Measurements from ENCODE around the gene PMPCA.

The PMPCA gene

GRCh38 chr9:136448655-136449054 lies 38.2 kb downstream of the PMPCA start:
- no peak overlapping the region for H3K4me3 ChIP-seq (ENCODE audit: low read depth, low read length)
- TF ChIP-seq, protein P1, sequence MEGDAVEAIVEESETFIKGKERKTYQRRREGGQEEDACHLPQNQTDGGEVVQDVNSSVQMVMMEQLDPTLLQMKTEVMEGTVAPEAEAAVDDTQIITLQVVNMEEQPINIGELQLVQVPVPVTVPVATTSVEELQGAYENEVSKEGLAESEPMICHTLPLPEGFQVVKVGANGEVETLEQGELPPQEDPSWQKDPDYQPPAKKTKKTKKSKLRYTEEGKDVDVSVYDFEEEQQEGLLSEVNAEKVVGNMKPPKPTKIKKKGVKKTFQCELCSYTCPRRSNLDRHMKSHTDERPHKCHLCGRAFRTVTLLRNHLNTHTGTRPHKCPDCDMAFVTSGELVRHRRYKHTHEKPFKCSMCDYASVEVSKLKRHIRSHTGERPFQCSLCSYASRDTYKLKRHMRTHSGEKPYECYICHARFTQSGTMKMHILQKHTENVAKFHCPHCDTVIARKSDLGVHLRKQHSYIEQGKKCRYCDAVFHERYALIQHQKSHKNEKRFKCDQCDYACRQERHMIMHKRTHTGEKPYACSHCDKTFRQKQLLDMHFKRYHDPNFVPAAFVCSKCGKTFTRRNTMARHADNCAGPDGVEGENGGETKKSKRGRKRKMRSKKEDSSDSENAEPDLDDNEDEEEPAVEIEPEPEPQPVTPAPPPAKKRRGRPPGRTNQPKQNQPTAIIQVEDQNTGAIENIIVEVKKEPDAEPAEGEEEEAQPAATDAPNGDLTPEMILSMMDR (IDR thresholded peaks at IDR 0.05; ENCODE audit: insufficient read depth, low read depth, low read length, missing control alignments): no peak
- no peak for DNase-seq (ENCODE audit: low read depth)

DNA sequence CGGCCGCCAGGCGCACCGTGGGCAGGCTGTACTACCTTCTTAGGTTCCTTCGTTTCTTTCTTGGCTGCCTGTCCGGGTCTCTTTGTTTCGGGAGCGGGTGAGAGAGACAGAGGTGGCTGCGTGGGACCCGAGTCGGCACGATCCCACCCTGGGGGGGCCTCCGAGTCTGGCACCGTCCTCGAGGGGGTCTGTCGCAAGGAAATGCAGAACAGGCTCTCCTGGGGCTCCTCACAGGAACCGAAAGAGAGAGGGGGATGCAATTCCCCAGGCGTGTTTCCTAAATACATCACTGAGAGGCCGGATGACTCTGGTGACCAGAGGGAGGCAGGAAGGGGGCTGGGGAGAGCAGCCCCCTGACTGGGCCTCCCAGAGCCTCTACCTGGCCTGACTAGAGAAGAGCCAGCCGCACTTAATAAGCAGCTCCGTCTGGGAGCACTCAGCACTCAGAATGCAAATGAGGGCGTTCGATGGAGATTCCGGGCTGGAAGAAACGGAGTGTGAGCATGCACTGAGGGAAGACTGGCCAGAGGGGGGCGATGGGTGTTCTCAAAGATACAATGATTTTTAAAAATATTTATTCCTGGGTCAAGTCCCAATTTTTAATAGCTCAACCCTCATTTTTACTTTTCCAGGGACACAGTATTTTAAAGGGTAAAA lies 40.9 kb downstream of the PMPCA start:
- TF ChIP-seq, protein P1 (IDR thresholded peaks at IDR 0.05; ENCODE audit: insufficient read depth, low read depth, low read length, missing control alignments): no peak
- no peak for DNase-seq (ENCODE audit: low read depth)

GRCh38 chr9:136453326-136453725 lies 42.9 kb downstream of the PMPCA start:
- TF ChIP-seq, protein P1 (IDR thresholded peaks at IDR 0.05; ENCODE audit: insufficient read depth, low read depth, low read length, missing control alignments): no peak
- H3K4me3 ChIP-seq (ENCODE audit: low read depth, low read length): no peak overlapping the region
- DNase-seq (ENCODE audit: low read depth): no peak

More for the DNA sequence above, 40.9 kb downstream of the PMPCA start:
- H3K4me3 ChIP-seq (ENCODE audit: low read depth, low read length): no peak overlapping the region

DNA sequence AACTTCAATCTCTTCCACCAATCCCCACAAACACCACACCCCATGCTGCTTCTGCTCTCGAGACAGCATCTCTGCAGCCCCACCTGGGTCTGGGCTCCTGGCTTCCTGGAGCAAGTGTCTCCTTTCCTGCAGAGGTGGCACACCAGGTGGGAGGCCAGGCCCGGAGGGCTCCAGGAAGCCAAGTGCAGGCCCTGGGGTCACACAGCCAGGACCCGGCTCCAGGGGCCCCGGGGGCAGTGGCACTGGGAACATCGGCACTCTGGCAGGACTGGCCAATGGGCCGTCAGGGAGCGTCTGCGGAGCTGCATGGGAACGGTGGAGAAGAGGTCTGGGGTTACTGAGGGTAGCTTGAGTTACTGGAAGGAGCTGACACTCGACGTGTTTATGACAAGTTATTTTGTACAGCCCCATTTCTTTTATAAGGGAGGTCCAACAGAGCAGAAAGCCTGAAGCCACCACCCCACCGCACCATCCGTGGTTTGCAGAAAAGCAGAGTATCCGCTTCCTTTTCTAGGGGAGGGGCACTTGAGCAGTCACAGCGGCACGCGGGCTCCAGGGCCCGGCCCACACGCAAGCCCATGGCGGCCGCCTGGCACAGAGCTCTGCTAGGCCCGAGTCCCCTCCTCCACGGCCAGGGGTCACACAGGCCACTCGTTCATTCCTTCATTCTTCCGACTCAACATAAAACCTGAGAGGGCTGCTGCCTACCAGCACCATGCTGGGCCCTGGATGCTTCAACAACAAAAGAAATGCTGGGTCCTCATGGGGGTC lies 43.8 kb downstream of the PMPCA start:
- H3K4me3 ChIP-seq (ENCODE audit: low read depth, low read length): no peak overlapping the region
- TF ChIP-seq, protein P1 (IDR thresholded peaks at IDR 0.05; ENCODE audit: insufficient read depth, low read depth, low read length, missing control alignments): no peak
- no peak for DNase-seq (ENCODE audit: low read depth)

- no peak for DNase-seq (ENCODE audit: low read depth)
- H3K4me3 ChIP-seq (ENCODE audit: low read depth, low read length): no peak overlapping the region
- TF ChIP-seq, protein P1 (IDR thresholded peaks at IDR 0.05; ENCODE audit: insufficient read depth, low read depth, low read length, missing control alignments): no peak
Observed at GRCh38 chr9:136455043-136456002, 44.9 kb downstream of the PMPCA start.

DNA sequence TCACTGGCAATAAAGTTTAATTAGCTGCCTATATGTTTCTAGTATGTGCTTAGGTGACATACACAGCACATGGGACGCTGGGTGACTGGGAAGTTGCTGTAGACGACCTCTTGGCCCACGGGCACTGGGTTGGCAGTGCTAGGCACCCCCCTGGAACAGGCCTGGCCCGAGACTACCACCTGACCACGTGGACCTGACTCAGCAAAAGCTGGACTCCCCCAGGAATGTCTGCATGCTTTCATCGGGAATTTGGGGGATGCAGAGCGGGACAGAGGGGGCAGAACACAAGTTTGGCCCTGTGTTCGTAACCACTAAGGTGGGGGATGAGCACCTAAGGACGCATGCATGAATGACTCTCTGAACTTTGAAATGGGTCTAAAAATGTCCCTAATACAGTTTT lies 45.8 kb downstream of the PMPCA start:
- DNase-seq (ENCODE audit: low read depth): no peak
- TF ChIP-seq, protein P1 (IDR thresholded peaks at IDR 0.05; ENCODE audit: insufficient read depth, low read depth, low read length, missing control alignments): no peak
- H3K4me3 ChIP-seq (ENCODE audit: low read depth, low read length): no peak overlapping the region
